Sigmoid colon (tissue), 4 donors: ENCODE results near the gene TOMM40.

ENCODE experiments used
- EP300 ChIP-seq, 4 donors: sonication (generic); formaldehyde crosslinking; IDR thresholded peaks; one replicate each; pipeline ENCODE4 v1.6.1; 2017; ENCODE audit warnings: antibody characterized with exemption in 4 of 4
- TF ChIP-seq, protein P1 (sequence below), 4 experiments: fragments of 450-650 bp in 3 of 4; fragments of 200-600 bp in 1 of 4; IDR thresholded peaks; one replicate each; pipeline ENCODE4 v1.5.1; 2016 to 2019; ENCODE audit warnings: antibody characterized with exemption in 4 of 4, mild to moderate bottlenecking in 3 of 4, moderate library complexity in 2 of 4

DNA sequence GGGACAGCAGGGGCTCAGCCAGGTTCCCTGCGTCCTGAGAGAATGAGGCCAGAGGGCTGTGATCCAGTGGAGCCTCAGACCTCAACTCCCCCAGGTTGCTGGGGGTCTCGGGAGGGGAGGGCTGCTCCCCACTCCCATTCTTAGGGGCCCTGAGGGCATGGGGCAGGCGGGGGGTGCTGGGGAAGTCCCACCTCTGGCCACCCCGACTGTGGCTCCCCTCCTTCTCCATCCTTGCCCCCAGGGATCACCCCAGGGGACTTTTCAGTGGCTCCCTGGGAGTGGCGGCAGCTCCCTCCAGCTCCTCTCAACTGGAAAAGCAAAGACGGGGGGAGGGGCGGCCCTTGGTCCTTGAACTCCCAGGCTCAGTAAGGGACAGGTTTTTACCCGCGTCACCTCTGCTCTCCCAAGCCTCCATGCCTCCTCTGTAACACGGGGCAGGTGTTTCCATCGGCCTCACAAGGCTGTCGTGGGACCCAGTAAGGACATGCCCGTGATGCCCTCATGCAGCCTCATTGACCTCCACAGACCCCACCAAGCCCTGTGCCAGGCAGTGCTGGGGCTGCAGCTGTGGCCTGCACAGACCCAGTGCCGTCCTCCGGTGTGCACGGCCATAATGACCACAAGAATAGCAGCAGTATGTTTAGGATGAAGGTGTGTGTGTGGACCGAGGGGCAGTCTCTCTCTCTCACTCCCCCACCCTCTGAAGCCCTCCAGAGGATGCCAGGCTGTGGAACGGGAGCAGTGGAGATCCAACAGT is 11.6 kb upstream of the TOMM40 start:
- TF ChIP-seq, protein P1, sequence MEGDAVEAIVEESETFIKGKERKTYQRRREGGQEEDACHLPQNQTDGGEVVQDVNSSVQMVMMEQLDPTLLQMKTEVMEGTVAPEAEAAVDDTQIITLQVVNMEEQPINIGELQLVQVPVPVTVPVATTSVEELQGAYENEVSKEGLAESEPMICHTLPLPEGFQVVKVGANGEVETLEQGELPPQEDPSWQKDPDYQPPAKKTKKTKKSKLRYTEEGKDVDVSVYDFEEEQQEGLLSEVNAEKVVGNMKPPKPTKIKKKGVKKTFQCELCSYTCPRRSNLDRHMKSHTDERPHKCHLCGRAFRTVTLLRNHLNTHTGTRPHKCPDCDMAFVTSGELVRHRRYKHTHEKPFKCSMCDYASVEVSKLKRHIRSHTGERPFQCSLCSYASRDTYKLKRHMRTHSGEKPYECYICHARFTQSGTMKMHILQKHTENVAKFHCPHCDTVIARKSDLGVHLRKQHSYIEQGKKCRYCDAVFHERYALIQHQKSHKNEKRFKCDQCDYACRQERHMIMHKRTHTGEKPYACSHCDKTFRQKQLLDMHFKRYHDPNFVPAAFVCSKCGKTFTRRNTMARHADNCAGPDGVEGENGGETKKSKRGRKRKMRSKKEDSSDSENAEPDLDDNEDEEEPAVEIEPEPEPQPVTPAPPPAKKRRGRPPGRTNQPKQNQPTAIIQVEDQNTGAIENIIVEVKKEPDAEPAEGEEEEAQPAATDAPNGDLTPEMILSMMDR (IDR thresholded peaks at IDR 0.05) = no peak
- no peak for TF ChIP-seq EP300 (IDR thresholded peaks at IDR 0.05)
